Left ventricle myocardium inferior (tissue), 1 donor: ENCODE measurements around the gene EBNA1BP2. TPM values are rescaled to one million over a fixed set of nuclear protein-coding genes. Genes with fewer than 3 reads are reported as not detected.

ENCODE experiments used
- DNase-seq: peaks from one replicate; pipeline ENCODE4 v3.0.0-alpha.2; 2020
- H3K27ac ChIP-seq: fragments of 200-600 bp; replicated peaks from 2 replicates; pipeline ENCODE4 v1.8.0; 2021
- H3K27me3 ChIP-seq: fragments of 200-600 bp; 2 replicates; pipeline ENCODE4 v1.8.0; 2021; ENCODE audit warnings: low read depth
- H3K36me3 ChIP-seq: fragments of 200-600 bp; 2 replicates; pipeline ENCODE4 v1.8.0; 2021
- H3K4me1 ChIP-seq: fragments of 200-600 bp; 2 replicates; pipeline ENCODE4 v1.8.0; 2021
- H3K4me3 ChIP-seq: fragments of 200-600 bp; 2 replicates; pipeline ENCODE4 v1.8.0; 2021; ENCODE audit warnings: mild to moderate bottlenecking, moderate library complexity
- H3K9me3 ChIP-seq: fragments of 200-600 bp; replicated peaks from 2 replicates; pipeline ENCODE4 v1.8.0; 2021
- CTCF ChIP-seq: fragments of 200-600 bp; IDR thresholded peaks from 2 replicates; pipeline ENCODE4 v1.8.0; 2021; ENCODE audit warnings: antibody characterized with exemption, mild to moderate bottlenecking, borderline replicate concordance
- intact Hi-C: fragments of 100-400 bp; cut with micrococcal nuclease; formaldehyde crosslinking; loops from one replicate; pipeline ENCODE4 v1.11.0; 2022
- total RNA-seq: library from RNA; stranded (reverse); fragmentation: NEBNext Ultra II Directional; extraction: Animal tissue kit (Norgen Biotek cat#: 25700); gene quantifications from one replicate; pipeline ENCODE4 v1.2.1, GENCODE V29; 2021
- donor health status: DM: no; HTN: yes; CAD: no; lungs with severe emphysema.

The EBNA1BP2 gene
- total RNA-seq, 1 donor from 2014 or later, result 29.8 TPM

GRCh38 chr1:43165765-43166164 is 6.3 kb downstream of the EBNA1BP2 start:
- no peak overlapping the region for H3K4me3 ChIP-seq
- intact Hi-C loops, result no loop called here
- no peak for TF ChIP-seq CTCF
- DNase-seq, result no peak
- peaks cover 1% of the 10 kb centered on the region for H3K4me1 ChIP-seq
- peaks cover 77% of the 10 kb centered on the region for H3K36me3 ChIP-seq
- H3K27me3 ChIP-seq, result no peaks in the 10 kb centered on the region
- no peak overlapping the region for H3K27ac ChIP-seq
- no peaks in the 10 kb centered on the region for H3K9me3 ChIP-seq

GRCh38 chr1:43165162-43165561 is 6.9 kb downstream of the EBNA1BP2 start:
- Histone ChIP-seq H3K4me3 (no peak overlapping the region), H3K36me3 (peaks cover 72% of the 10 kb centered on the region), H3K27ac (no peak overlapping the region), H3K4me1 (no peaks in the 10 kb centered on the region), H3K27me3 (no peaks in the 10 kb centered on the region), H3K9me3 (no peaks in the 10 kb centered on the region)
- DNase-seq, result no peak
- TF ChIP-seq CTCF, result no peak
- intact Hi-C loops, result no loop called here

- Histone ChIP-seq H3K27me3 (peaks cover 15% of the 10 kb centered on the region), H3K27ac (no peak overlapping the region), H3K4me3 (no peak overlapping the region), H3K4me1 (no peaks in the 10 kb centered on the region), H3K36me3 (no peaks in the 10 kb centered on the region), H3K9me3 (no peaks in the 10 kb centered on the region)
- no peak for DNase-seq
- TF ChIP-seq CTCF, result no peak
- intact Hi-C loops, result no loop called here
Observed at GRCh38 chr1:43156026-43156425, 16.1 kb downstream of the EBNA1BP2 start.

- no peak overlapping the region for H3K27ac ChIP-seq
- DNase-seq, result no peak
- no peak overlapping the region for H3K4me3 ChIP-seq
- peaks cover 3% of the 10 kb centered on the region for H3K4me1 ChIP-seq
- no peaks in the 10 kb centered on the region for H3K36me3 ChIP-seq
- intact Hi-C loops, result no loop called here
- H3K9me3 ChIP-seq, result no peaks in the 10 kb centered on the region
- TF ChIP-seq CTCF, result no peak
- H3K27me3 ChIP-seq, result peaks cover 41% of the 10 kb centered on the region
Observed at GRCh38 chr1:43153443-43153842, 18.6 kb downstream of the EBNA1BP2 start.

GRCh38 chr1:43152866-43153265 is 19.2 kb downstream of the EBNA1BP2 start:
- H3K36me3 ChIP-seq, result no peaks in the 10 kb centered on the region
- no peak for DNase-seq
- no peak overlapping the region for H3K27ac ChIP-seq
- H3K4me3 ChIP-seq, result no peak overlapping the region
- peaks cover 9% of the 10 kb centered on the region for H3K4me1 ChIP-seq
- TF ChIP-seq CTCF, result no peak
- no peaks in the 10 kb centered on the region for H3K9me3 ChIP-seq
- intact Hi-C loops, result no loop called here
- H3K27me3 ChIP-seq, result peaks cover 47% of the 10 kb centered on the region

- Histone ChIP-seq H3K9me3 (no peaks in the 10 kb centered on the region), H3K4me1 (peaks cover 15% of the 10 kb centered on the region), H3K4me3 (no peak overlapping the region), H3K36me3 (no peaks in the 10 kb centered on the region), H3K27me3 (peaks cover 66% of the 10 kb centered on the region), H3K27ac (no peak overlapping the region)
- intact Hi-C loops, result no loop called here
- no peak for TF ChIP-seq CTCF
- DNase-seq, result no peak
Observed at GRCh38 chr1:43149889-43150288, 22.2 kb downstream of the EBNA1BP2 start.
